ENCODE measurements around the gene AGER. TPM values are rescaled to one million over a fixed set of nuclear protein-coding genes. Genes with fewer than 3 reads are reported as not detected.
"Not testable (repeated sequence)": the region's sequence is repeated elsewhere in the genome, so short reads cannot be mapped to it uniquely, and the experiment has no call there.

AGER gene
- total and polyA plus RNA-seq, 7 experiments from 2014 or later: 0.47 to 92.2 (median 38.0) TPM; not detected in 1

DNA sequence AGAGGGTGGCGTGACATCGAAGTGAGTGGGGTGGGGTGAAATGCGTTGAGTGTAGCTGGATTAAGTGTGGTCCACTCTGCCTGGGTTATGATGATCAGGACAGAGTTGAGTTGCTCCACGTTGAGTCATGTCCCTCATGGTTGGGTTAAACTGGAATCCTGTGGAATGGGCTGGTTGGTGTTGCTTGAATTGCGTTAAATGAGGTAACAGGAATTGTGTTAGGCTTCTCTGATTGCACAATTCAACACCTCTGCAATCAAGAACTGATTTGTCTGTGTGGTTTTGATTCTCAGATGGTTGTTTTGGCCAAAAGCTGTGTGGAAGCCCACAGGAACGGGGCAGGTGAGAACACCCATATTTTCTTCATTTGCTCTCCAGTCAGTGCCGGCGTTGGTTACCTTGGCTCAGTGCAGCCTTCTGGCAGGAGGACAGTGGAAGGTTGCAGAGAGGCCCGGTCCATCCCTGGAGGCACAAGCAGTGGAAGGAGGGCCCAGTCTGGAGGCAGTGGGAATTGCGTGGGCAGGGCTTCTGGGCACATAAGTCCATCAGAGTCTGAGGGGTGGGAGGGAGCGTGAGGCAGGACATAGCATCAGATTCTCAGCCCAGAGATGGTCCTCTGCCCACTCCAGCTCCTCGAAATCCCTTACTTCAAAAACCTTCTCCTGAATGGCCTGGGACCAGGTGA lies 28.2 kb upstream of the AGER start:
- no peak overlapping the region for H3K27ac ChIP-seq (ENCODE audit: low read depth, low read length)
- ATAC-seq (no peak), DNase-seq (no peak)
- H3K4me1 Mint-ChIP-seq: peaks cover 0 to 2% (median 0%) of the 10 kb centered on the region in 7 donors
- H3K4me1 ChIP-seq (ENCODE audit: control insufficient read depth in 2 of 2, insufficient read depth in 2 of 2, low read length in 2 of 2): no peaks in the 10 kb centered on the region
- H3K27ac Mint-ChIP-seq: peak overlapping the region in 4 of 9 donors; percentile 8 to 84 (median 49)
- no peaks in the 10 kb centered on the region for H3K36me3 Mint-ChIP-seq
- CTCF ChIA-PET: no interaction called here
- H3K27me3 Mint-ChIP-seq: peaks cover 0 to 10% (median 0%) of the 10 kb centered on the region in 5 donors
- no peaks in the 10 kb centered on the region for H3K27me3 ChIP-seq (ENCODE audit: control insufficient read depth in 2 of 2, insufficient read depth in 2 of 2, low read length in 2 of 2)
- no peaks in the 10 kb centered on the region for H3K36me3 ChIP-seq (ENCODE audit: control insufficient read depth in 2 of 3, insufficient read depth in 3 of 3, low read length in 3 of 3)
- POLR2A ChIA-PET: interaction anchor here (1.3 to 1.4 kb wide), 2 partner anchors 20 to 21 kb away, joined by 4 to 5 read pairs; partner anchors contain the start of gene GPSM3
- no peaks in the 10 kb centered on the region for H3K9me3 Mint-ChIP-seq
- H3K9me3 ChIP-seq (ENCODE audit: control insufficient read depth in 2 of 3, low read length in 3 of 3): no peaks in the 10 kb centered on the region
- H3K4me3 ChIP-seq (ENCODE audit: low read length): no peak overlapping the region
- H3K4me3 Mint-ChIP-seq: no peak overlapping the region
- intact Hi-C loops (cut with micrococcal nuclease): no loop called here

DNA sequence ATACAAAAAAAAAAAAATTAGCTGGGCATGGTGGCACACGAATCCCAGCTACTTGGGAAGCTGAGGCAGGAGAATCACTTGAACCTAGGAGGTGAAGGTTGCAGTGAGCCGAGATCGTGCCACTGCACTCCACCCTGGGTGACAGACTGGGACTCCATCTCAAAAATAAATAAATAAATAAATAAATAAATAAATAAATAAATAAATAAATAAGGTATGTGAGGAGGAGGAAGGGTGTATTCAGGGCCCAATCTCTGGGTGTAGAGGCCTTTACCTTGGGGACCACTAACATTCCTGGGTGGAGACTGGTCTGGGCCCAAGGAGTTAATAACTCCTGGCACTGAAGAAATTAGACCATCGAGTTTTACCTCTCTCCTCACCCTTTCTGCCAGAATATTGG lies 27.4 kb upstream of the AGER start:
- H3K27ac Mint-ChIP-seq; H3K9me3 ChIP-seq (ENCODE audit: control insufficient read depth in 2 of 3, low read length in 3 of 3); H3K4me1 Mint-ChIP-seq; H3K4me1 ChIP-seq (ENCODE audit: control insufficient read depth in 2 of 2, insufficient read depth in 2 of 2, low read length in 2 of 2); H3K27ac ChIP-seq (ENCODE audit: low read depth, low read length); H3K36me3 Mint-ChIP-seq; H3K27me3 ChIP-seq (ENCODE audit: control insufficient read depth in 2 of 2, insufficient read depth in 2 of 2, low read length in 2 of 2); DNase-seq; H3K4me3 Mint-ChIP-seq; H3K36me3 ChIP-seq (ENCODE audit: control insufficient read depth in 2 of 3, insufficient read depth in 3 of 3, low read length in 3 of 3); intact Hi-C loops (cut with micrococcal nuclease); H3K9me3 Mint-ChIP-seq; H3K4me3 ChIP-seq (ENCODE audit: low read length); ATAC-seq: not testable (repeated sequence)
- ChIA-PET POLR2A (interaction anchor here (1.3 kb wide), 1 partner anchor 20 kb away, joined by 5 read pairs; no protein-coding TSS in a partner anchor), CTCF (interaction anchor here (0.6 kb wide), 1 partner anchor 738 kb away, joined by 3 read pairs; no protein-coding TSS in a partner anchor)
- peaks cover 0 to 13% (median 0%) of the 10 kb centered on the region in 5 donors for H3K27me3 Mint-ChIP-seq

DNA sequence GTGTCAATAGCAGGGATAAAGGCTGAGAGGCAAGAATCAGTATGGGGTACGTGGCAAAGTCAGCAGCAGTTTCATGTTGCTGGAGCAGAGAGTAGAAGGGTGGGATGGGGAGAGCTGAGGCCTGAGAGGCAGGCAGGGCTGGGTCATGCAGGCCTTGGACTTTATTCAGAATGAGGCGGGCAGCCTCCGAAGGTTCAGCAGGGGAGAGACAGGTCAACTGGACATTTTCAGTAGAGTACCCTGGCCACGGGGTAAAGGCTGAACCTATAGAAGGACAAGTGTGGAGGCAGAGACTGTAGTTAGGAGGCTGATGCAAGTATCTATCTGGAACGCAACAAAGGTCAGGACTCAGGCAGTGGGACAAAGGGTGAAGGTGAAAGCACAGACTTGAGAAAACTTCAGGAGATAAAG lies 26.1 kb upstream of the AGER start:
- no peaks in the 10 kb centered on the region for H3K27me3 ChIP-seq (ENCODE audit: control insufficient read depth in 2 of 2, insufficient read depth in 2 of 2, low read length in 2 of 2)
- H3K4me3 ChIP-seq (ENCODE audit: low read length): no peak overlapping the region
- H3K4me3 Mint-ChIP-seq: no peak overlapping the region
- peaks cover 0 to 15% (median 0%) of the 10 kb centered on the region in 5 donors for H3K27me3 Mint-ChIP-seq
- DNase-seq (no peak), ATAC-seq (no peak)
- H3K9me3 Mint-ChIP-seq: no peaks in the 10 kb centered on the region
- H3K27ac Mint-ChIP-seq: peak overlapping the region in 3 of 9 donors; percentile 51 to 84 (median 83)
- CTCF ChIA-PET: no interaction called here
- no peaks in the 10 kb centered on the region for H3K4me1 ChIP-seq (ENCODE audit: control insufficient read depth in 2 of 2, insufficient read depth in 2 of 2, low read length in 2 of 2)
- intact Hi-C loops (cut with micrococcal nuclease): no loop called here
- H3K36me3 ChIP-seq (ENCODE audit: control insufficient read depth in 2 of 3, insufficient read depth in 3 of 3, low read length in 3 of 3): no peaks in the 10 kb centered on the region
- POLR2A ChIA-PET: no interaction called here
- no peak overlapping the region for H3K27ac ChIP-seq (ENCODE audit: low read depth, low read length)
- no peaks in the 10 kb centered on the region for H3K36me3 Mint-ChIP-seq
- no peaks in the 10 kb centered on the region for H3K9me3 ChIP-seq (ENCODE audit: control insufficient read depth in 2 of 3, low read length in 3 of 3)
- H3K4me1 Mint-ChIP-seq: peaks cover 0 to 2% (median 0%) of the 10 kb centered on the region in 7 donors

DNA sequence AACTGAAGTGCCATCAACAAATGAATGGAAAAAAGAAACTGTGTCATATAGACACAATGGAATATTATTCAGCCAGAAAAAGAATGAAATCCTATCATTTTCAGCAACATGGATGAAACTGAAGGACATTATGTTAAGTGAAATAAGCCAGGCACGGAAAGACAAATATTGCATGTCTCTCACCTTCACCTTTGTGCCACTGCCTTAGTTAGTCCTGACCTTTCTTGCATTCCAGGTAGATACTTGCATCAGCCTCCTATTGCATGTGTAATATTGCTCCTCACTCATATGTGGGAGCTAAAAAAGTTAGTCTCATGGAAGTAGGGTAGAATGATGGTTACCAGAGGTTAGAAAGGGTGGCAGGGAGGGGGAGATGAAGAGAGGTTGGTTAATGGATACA lies 24.9 kb upstream of the AGER start:
- no peaks in the 10 kb centered on the region for H3K9me3 ChIP-seq (ENCODE audit: control insufficient read depth in 2 of 3, low read length in 3 of 3)
- intact Hi-C loops (cut with micrococcal nuclease): no loop called here
- Mint-ChIP-seq H3K4me3 (no peak overlapping the region), H3K4me1 (peaks cover 0 to 5% (median 0%) of the 10 kb centered on the region in 7 donors), H3K36me3 (no peaks in the 10 kb centered on the region), H3K27ac (peak overlapping the region in 1 of 9 donors; percentile 23), H3K27me3 (peaks cover 0 to 24% (median 0%) of the 10 kb centered on the region in 5 donors), H3K9me3 (peaks cover 0 to 1% (median 0%) of the 10 kb centered on the region in 11 donors)
- H3K36me3 ChIP-seq (ENCODE audit: control insufficient read depth in 2 of 3, insufficient read depth in 3 of 3, low read length in 3 of 3): no peaks in the 10 kb centered on the region
- no peaks in the 10 kb centered on the region for H3K27me3 ChIP-seq (ENCODE audit: control insufficient read depth in 2 of 2, insufficient read depth in 2 of 2, low read length in 2 of 2)
- POLR2A ChIA-PET: no interaction called here
- CTCF ChIA-PET: no interaction called here
- H3K4me3 ChIP-seq (ENCODE audit: low read length): no peak overlapping the region
- ATAC-seq (no peak), DNase-seq (no peak)
- H3K4me1 ChIP-seq (ENCODE audit: control insufficient read depth in 2 of 2, insufficient read depth in 2 of 2, low read length in 2 of 2): no peaks in the 10 kb centered on the region
- no peak overlapping the region for H3K27ac ChIP-seq (ENCODE audit: low read depth, low read length)

DNA sequence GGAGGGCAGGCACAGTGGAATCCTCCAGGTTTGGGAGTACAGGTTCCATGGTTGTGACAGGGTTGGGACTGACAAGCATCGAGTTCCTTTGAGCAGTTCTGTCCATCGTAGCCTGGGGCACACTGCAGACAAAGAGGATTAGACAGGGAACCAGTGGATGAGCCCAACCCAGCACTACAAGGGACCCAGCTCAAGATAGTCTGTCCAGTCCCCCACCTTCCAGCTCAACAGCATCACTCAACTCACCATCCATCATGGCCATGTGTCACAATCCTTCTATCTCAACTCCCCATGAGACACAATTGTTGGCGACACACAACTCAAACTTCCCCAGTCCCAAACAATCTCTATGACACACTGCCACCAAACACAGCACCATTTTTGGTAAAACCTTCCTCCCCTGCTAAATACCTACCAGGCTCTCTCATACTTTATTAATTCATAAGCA lies 20.2 kb upstream of the AGER start:
- CTCF ChIA-PET: no interaction called here
- Histone ChIP-seq H3K4me1 (ENCODE audit: control insufficient read depth in 2 of 2, insufficient read depth in 2 of 2, low read length in 2 of 2) (no peaks in the 10 kb centered on the region), H3K9me3 (ENCODE audit: control insufficient read depth in 2 of 3, low read length in 3 of 3) (no peaks in the 10 kb centered on the region), H3K27ac (ENCODE audit: low read depth, low read length) (no peak overlapping the region), H3K36me3 (ENCODE audit: control insufficient read depth in 2 of 3, insufficient read depth in 3 of 3, low read length in 3 of 3) (no peaks in the 10 kb centered on the region), H3K4me3 (ENCODE audit: low read length) (no peak overlapping the region), H3K27me3 (ENCODE audit: control insufficient read depth in 2 of 2, insufficient read depth in 2 of 2, low read length in 2 of 2) (no peaks in the 10 kb centered on the region)
- intact Hi-C loops (cut with micrococcal nuclease): no loop called here
- Mint-ChIP-seq H3K4me1 (peaks cover 0 to 5% (median 0%) of the 10 kb centered on the region in 7 donors), H3K36me3 (no peaks in the 10 kb centered on the region), H3K27me3 (peaks cover 0 to 25% (median 0%) of the 10 kb centered on the region in 5 donors), H3K9me3 (peaks cover 0 to 1% (median 0%) of the 10 kb centered on the region in 11 donors), H3K27ac (no peak overlapping the region), H3K4me3 (no peak overlapping the region)
- POLR2A ChIA-PET: interaction anchor here (2.1 kb wide), 1 partner anchor 8 kb away, joined by 8 read pairs; no protein-coding TSS in a partner anchor
- ATAC-seq (no peak), DNase-seq (no peak)

DNA sequence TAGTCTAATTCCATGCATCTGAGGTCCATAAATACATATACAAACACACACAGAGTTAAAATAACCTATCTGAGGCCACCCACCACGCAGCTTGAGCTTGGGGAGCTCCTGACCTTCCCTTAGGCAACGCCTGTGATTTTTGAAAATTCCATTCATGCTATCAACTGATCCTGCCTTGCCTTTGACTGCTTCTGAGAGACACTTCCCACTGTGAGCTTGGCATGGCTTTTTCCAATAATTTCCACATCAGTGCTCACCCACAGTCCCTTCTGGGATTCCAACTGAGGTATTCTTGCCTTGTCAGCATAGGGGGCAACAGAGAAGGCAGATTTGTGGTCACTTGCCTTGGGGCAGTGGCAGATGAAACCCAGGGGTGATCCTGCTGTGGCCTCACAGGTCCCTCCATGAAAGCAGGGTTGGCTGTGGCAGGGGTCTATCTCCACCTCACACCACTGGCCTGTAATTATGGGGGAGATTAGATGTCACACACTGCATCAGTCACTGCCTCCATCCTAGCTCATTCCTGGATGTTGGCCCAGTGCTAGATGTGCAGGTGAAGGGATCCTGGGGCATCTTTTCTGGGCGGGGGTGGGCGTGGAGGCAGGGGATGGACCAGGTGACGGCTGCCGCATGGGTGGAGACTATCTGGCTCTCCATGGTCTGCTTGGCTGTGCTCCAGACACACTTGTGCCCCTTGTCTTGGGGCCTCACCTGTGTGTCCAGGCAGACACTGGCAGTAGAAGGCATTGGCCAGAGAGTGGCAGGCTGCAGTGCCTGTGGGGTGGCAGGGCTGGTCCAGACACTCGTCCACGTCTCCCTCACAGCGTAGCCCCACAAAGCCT lies 19.6 kb upstream of the AGER start:
- Histone ChIP-seq H3K36me3 (ENCODE audit: control insufficient read depth in 2 of 3, insufficient read depth in 3 of 3, low read length in 3 of 3) (no peaks in the 10 kb centered on the region), H3K9me3 (ENCODE audit: control insufficient read depth in 2 of 3, low read length in 3 of 3) (no peaks in the 10 kb centered on the region), H3K4me1 (ENCODE audit: control insufficient read depth in 2 of 2, insufficient read depth in 2 of 2, low read length in 2 of 2) (no peaks in the 10 kb centered on the region), H3K27ac (ENCODE audit: low read depth, low read length) (no peak overlapping the region), H3K4me3 (ENCODE audit: low read length) (no peak overlapping the region), H3K27me3 (ENCODE audit: control insufficient read depth in 2 of 2, insufficient read depth in 2 of 2, low read length in 2 of 2) (no peaks in the 10 kb centered on the region)
- peak overlapping the region in 1 of 9 donors; percentile 62 for H3K27ac Mint-ChIP-seq
- intact Hi-C loops (cut with micrococcal nuclease): no loop called here
- H3K9me3 Mint-ChIP-seq: peaks cover 0 to 1% (median 0%) of the 10 kb centered on the region in 11 donors
- DNase-seq: no peak
- POLR2A ChIA-PET: interaction anchor here (2.1 kb wide), 1 partner anchor 8 kb away, joined by 8 read pairs; no protein-coding TSS in a partner anchor
- CTCF ChIA-PET: no interaction called here
- peaks cover 0 to 5% (median 0%) of the 10 kb centered on the region in 7 donors for H3K4me1 Mint-ChIP-seq
- H3K36me3 Mint-ChIP-seq: no peaks in the 10 kb centered on the region
- H3K27me3 Mint-ChIP-seq: peaks cover 0 to 22% (median 0%) of the 10 kb centered on the region in 5 donors
- no peak overlapping the region for H3K4me3 Mint-ChIP-seq
- no peak for ATAC-seq
